Islet of Langerhans (tissue), 1 donor: Measurements from ENCODE around the gene DHCR7.

ENCODE experiments used
- FAIRE-seq: peaks from one replicate; lab custom pipeline; 2011; peaks lifted over from hg19 to GRCh38; lab: Jason Lieb, UNC

Gene DHCR7

GRCh38 chr11:71477641-71478527 is 29.7 kb upstream of the DHCR7 start:
- no peak for FAIRE-seq

DNA sequence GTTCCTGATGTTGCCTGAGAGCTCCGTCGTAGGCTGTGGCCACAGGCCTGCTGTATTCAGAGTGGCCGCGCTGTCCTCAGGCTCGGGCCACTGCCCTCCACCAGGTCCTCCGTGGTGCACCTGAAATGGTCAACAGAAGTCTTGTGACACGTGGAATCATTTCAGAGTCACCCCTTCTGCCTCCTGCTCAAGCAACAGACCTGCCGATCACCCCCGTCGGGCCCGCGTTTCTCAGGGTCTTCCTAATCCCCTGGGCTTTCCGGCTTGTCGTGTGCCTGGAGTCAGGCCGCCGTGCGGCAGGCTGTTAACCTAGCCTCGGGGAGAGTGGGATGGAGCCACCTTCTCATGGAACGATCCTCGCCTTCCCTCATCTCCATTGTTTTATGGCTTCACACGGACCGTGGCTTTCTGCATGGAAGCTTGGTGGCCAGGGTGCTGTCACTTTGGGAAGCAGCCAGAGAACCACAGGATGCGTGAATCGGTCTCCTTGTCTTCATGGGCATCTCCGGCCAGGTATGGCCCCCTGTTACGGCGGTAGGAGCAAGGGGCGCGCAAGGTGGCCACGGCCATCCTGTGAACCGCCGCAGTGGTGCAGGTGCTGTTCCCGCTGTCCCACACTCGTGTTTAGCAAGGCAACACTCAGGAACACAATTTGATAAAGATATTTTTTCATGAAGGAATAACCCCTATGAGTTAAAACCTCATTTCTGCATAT is 28.9 kb upstream of the DHCR7 start:
- no peak for FAIRE-seq

GRCh38 chr11:71476031-71476430 is 27.8 kb upstream of the DHCR7 start:
- no peak for FAIRE-seq

- FAIRE-seq: no peak
Observed at GRCh38 chr11:71474771-71475483, 26.7 kb upstream of the DHCR7 start.

- no peak for FAIRE-seq
Observed at GRCh38 chr11:71474141-71474770, 26.1 kb upstream of the DHCR7 start.

- FAIRE-seq: no peak
Observed at GRCh38 chr11:71473793-71474080, 25.5 kb upstream of the DHCR7 start.

DNA sequence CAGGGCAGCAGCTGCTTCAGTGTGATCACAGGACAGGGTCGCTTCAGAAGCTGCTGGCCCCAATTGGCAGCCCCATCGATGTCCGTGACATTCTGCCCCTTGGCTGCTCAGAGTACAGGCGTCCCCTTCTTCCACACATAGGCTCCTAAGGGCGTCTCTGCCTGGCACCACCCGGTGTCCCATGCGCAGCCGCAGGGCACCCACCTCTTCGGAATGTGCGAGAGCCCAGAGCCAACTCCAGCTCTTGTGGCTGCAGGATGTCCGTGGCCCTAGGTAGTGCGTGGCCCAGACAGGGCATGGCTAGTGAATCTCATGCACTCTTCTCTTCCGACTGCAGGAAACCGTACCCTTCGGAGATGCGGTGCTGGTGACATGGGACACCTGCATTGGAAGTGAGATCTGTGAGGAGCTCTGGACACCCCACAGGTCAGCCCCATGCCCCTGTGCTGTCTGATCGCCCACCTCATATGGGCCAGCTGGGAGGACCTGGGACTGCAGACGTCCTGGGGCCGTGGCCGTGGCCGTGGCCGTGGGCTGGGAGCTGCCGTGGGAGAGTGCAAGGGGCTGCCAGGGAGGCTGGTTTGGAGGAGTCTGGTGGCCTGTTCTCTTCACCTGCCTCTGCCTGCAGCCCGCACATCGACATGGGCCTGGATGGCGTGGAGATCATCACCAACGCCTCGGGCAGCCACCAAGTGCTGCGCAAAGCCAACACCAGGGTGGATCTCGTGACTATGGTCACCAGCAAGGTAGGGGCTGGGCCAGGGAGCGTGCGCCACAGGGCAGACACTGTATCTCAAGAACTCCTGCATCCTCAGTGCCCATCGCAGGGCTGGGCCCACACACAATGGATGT is 25.0 kb upstream of the DHCR7 start:
- FAIRE-seq: no peak

DNA sequence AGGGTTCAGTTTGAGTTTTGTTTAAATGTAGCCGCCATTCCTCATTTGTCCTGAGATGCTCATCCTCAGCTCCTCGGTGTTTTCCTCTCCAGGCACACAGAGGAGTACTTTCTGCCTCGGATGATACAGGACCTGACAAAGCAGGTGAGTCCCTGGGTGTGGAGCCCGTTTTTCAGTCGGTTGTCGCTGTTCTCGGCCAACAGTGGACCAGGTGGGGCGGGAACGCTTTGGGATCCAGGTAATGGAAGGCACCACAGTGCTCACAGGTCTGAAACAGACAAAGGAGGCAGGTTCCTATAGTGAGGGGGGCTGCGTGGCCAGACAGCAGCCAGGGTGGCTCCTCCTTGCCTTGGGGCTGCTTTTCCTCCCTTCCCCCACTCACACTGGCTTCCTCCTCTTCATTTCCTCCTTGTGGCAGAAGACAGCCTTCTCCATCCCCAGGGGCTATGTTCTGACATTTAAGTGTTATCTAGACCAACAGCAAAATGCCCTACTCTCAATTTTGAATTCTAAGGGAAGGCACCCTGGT is 24.2 kb upstream of the DHCR7 start:
- FAIRE-seq: no peak

DNA sequence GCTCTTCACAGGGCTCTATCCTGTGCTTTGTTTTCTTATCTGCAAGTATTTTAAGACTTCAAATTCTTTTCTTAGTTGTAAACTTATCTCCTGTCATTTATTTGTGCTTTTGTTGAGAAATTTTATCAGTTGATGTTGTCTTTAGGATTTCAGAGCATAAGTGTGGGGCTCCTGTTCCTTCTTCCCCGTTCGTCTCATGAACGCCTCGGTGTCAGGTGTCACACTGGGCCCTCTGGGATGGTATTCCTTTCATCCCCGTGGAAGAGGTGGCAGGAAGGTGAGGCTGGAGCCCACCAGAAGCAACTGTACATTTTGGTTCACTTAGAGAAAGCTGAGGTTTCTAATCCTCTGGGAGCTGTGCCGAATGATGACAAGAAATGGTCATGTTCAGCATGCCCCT is 22.8 kb upstream of the DHCR7 start:
- FAIRE-seq: no peak

DNA sequence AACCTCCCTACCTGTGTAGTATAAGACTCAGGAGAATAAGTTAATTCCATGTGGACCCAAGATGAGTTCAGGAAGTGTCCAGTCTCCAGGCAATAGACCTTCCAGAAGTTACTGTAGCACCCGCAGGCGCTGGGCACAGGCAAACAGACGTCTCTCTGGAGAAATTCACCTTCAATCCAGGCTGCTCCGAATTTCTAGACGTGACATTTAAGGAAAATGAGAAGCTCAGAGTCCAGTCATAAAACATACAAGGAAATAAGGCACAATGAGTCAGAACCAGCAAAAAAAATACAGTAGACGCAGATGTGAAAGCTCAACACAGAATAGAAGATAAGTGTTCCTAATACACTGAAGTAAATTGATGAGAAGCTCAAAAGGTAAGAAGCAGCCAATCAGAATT is 19.0 kb upstream of the DHCR7 start:
- FAIRE-seq: no peak

- no peak for FAIRE-seq
Observed at GRCh38 chr11:71466358-71466757, 18.2 kb upstream of the DHCR7 start.

DNA sequence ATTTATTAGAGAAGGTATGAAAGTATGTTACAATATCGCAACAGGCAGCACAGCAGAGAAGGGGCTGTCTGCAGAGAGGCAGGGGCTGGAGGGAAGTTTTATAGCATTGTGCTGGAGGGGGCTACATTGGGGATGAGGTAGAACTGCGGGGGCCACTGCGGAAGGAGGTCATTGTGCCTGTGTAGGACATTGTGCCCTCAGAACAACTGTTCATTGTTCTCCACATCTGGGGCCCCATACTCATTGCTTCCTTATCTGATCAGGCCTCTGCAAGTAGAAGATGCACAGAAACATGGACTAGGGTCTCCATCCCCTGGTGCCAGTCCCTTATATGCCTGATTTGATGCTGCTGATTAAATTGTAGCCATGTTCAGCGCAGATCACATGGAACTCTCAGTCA is 16.9 kb upstream of the DHCR7 start:
- no peak for FAIRE-seq

DNA sequence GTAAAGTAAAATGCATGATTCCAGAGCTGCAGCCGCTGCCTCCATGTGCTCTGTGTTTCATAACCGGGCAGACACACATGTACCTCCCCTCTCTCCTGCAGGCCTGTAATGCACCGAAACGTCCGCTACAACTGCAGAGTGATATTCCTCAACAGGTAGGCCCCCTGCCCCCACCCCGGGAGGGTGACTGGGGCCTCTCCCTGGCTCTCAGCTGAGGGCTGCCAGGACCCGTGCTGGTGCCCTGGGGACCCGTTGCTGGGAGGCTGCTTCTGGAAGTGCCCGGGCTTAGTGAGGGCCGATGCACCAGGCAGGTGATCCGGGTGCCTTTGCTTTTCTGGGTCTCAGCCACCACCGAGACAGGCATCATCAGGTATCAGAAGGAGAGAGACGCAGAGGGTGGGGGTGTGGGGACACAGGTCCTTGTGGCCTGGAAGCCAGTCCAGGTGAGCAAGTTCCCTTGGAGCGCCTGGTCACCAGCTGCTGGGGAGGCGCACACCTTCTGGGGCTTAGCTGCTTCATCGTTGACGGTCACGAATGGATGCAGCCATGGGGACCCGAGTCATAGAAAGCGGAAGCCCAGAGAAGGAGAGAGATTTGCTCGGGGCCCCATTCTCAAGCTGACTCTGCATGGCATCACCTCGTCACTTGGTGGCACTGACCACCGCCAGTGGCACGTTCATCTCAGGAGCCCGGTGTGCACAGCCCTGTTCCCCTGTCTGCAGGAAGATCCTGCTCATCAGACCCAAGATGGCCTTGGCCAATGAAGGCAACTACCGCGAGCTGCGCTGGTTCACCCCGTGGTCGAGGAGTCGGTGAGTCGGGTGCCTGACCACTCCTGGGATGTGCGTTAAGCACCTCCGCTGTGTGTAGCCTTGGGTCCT is 15.4 kb upstream of the DHCR7 start:
- FAIRE-seq: no peak

DNA sequence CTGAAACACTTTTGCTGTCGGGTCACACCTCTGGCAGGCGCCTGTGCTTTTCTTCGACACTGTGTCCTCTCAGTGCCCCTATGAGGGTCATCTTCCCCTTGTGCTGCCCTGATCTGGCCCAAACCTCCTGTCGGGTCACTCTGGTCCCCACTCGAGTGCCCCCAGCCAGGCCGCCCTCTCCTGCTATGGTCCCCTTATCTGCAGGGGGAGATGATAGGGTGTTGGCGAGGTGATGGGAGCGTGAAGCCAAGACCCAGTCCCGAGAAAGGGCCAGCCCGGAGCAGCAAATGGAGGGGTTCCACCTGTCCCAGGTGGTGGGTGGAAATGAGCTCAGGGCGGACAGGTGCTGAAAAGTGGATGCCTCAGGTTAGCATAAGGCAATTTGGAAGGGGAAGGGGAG is 14.5 kb upstream of the DHCR7 start:
- no peak for FAIRE-seq

GRCh38 chr11:71461696-71462095 is 13.5 kb upstream of the DHCR7 start:
- FAIRE-seq: no peak

GRCh38 chr11:71459767-71460320 is 11.7 kb upstream of the DHCR7 start:
- no peak for FAIRE-seq

GRCh38 chr11:71459076-71459766 is 11.0 kb upstream of the DHCR7 start:
- FAIRE-seq: no peak

- FAIRE-seq: no peak
Observed at GRCh38 chr11:71458146-71459070, 10.2 kb upstream of the DHCR7 start.

DNA sequence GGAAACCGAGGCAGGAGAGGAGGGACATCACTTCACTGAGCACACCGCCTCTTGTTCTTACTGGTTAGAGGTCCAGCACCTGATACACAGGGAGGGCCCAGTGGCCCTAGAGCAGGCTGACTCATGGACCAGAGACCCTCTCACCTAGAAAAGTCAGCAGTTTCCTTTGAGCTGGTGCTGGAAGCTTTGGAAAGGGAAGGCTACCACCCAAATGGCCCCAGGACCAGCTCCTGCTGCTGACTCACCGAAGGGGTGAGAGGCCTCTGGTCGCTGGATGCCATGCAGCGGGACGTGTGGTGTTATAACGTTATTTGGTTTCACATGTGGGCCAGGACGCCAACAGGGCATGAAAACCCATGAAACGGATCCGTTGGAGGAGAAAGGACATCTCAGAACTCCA is 8.6 kb upstream of the DHCR7 start:
- FAIRE-seq: no peak
